IPS-20b (cell line): ENCODE measurements around the gene PARP11.
A peak's percentile ranks its signal among the peaks of the same experiment; 100 is the strongest.

Experiments used
- H3K27ac ChIP-seq: one replicate; pipeline ENCODE4 v1.5.1; 2013; ENCODE audit warnings: low read length
- H3K27me3 ChIP-seq: 2 replicates; pipeline ENCODE4 v1.6.1; 2013; ENCODE audit warnings: mild to moderate bottlenecking, low read length, inconsistent platforms; ENCODE audit not compliant: insufficient read depth
- H3K36me3 ChIP-seq: 2 replicates; pipeline ENCODE4 v1.6.1; 2013; ENCODE audit warnings: low read depth, mild to moderate bottlenecking, inconsistent platforms, low read length, moderate library complexity; ENCODE audit not compliant: insufficient read depth
- H3K4me1 ChIP-seq: 2 replicates; pipeline ENCODE4 v1.6.1; 2013; ENCODE audit warnings: mild to moderate bottlenecking, control low read depth, inconsistent platforms, low read length, moderate library complexity; ENCODE audit not compliant: insufficient read depth
- H3K4me3 ChIP-seq: 2 replicates; pipeline ENCODE4 v1.5.1; 2013; ENCODE audit warnings: mild to moderate bottlenecking, low read length, inconsistent platforms
- H3K9ac ChIP-seq: 2 replicates; pipeline ENCODE4 v1.6.1; 2013; ENCODE audit warnings: low read depth, mild to moderate bottlenecking, inconsistent platforms, low read length, moderate library complexity
- H3K9me3 ChIP-seq: 2 replicates; pipeline ENCODE4 v1.6.1; 2013; ENCODE audit warnings: mild to moderate bottlenecking, low read depth, low read length, inconsistent platforms; ENCODE audit not compliant: insufficient read depth

Gene PARP11, protein sequence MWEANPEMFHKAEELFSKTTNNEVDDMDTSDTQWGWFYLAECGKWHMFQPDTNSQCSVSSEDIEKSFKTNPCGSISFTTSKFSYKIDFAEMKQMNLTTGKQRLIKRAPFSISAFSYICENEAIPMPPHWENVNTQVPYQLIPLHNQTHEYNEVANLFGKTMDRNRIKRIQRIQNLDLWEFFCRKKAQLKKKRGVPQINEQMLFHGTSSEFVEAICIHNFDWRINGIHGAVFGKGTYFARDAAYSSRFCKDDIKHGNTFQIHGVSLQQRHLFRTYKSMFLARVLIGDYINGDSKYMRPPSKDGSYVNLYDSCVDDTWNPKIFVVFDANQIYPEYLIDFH

DNA sequence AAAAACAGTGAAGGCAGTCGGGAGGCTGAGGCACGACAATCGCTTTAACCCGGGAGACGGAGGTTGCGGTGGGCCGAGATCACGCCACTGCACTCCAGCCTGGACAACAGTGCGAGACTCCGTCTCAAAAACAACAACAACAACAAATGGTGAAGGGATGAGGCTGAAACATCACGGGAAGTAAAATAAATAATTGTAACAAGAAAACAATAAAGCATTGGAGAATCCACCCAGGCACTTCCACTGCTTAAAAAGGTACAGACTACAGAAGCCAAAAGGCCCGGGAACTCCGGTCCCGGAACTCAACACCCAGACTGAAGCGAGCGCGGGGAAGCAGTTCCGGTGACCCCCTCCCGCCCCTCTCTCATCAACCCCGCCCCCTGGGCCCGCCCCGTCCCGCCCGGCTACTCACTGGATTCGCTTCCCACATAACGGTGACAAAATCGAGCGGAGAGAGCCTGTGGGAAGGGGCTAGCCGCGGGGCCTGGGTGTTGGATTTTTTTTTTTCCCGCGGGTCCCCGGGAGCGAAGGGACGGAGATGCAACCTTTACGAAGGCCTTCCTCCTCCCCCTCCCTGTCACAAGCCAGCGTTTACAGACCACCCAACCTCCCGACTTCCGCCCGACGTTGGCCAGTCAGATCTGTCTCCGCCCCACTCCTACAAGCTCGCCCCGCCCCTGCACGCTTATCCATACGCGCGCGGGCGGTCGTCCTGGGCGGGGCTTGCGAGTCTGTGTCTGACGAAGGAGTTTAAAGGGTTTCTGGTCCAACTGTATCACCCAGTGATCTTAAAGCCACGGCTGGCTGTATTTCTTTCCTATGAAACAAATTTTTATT lies at the start of gene PARP11:
TSS of gene PARP11 (minus strand) at position 600 of the 837 bp plus-strand sequence. CDS start at position 430, 170 bp downstream.
- no peaks in the 10 kb centered on the region for H3K27me3 ChIP-seq

DNA sequence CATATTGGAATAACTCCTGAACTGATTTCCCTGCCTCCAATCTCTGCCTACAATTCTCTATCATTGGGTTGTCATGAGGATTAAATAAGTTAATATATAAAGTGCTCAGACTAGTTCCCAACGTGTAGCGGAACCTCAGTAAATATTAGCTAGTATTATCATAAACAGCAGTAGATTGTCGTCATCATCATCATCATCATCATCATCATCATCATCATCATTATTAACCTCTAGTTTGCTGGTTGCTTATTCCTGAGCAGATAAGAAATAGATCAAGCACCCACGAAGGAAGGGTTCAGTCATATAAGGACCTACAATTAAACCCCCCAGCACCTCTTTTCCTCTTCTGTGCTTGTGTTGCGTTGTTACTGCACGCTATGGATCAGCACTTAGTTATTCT lies 48.8 kb upstream of the PARP11 start:
- Histone ChIP-seq H3K9ac (no peak overlapping the region), H3K4me3 (no peak overlapping the region), H3K27ac (no peak overlapping the region), H3K9me3 (no peaks in the 10 kb centered on the region), H3K27me3 (peaks cover 12% of the 10 kb centered on the region; the same call in 1 of the 2 replicates), H3K36me3 (no peaks in the 10 kb centered on the region), H3K4me1 (no peaks in the 10 kb centered on the region)

More for the DNA sequence above, at the start of gene PARP11:
- Histone ChIP-seq H3K9ac (peak within 1 kb of the TSS; percentile 88; the same call in 1 of the 2 replicates), H3K4me1 (peaks cover 13% of the 10 kb centered on the region), H3K27ac (peak within 1 kb of the TSS; percentile 16), H3K36me3 (no peaks in the 10 kb centered on the region), H3K4me3 (peak within 1 kb of the TSS; percentile 88), H3K9me3 (no peaks in the 10 kb centered on the region)

DNA sequence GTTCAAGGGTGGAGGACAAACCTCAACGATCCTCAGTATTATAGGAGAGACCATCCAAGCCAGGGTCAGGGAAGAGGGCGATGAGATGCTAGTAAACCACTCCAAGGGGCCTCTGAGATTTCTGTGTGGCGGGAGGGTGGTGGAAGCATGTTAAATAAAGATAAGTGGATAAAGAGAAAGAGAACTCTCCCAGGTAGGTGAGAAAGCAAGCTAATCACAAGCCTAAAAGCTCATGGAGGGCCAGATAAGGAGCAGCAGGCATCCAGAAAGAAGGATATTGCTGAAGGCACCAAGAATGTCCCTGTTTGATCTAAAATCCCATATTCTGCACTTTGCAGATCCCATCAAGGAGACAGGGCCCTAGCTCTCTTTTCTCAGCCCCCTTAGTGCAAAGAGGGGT lies 48.3 kb upstream of the PARP11 start:
- Histone ChIP-seq H3K4me1 (no peaks in the 10 kb centered on the region), H3K9me3 (no peaks in the 10 kb centered on the region), H3K36me3 (no peaks in the 10 kb centered on the region), H3K27me3 (peaks cover 12% of the 10 kb centered on the region; the same call in 1 of the 2 replicates), H3K27ac (no peak overlapping the region), H3K9ac (no peak overlapping the region), H3K4me3 (no peak overlapping the region)

DNA sequence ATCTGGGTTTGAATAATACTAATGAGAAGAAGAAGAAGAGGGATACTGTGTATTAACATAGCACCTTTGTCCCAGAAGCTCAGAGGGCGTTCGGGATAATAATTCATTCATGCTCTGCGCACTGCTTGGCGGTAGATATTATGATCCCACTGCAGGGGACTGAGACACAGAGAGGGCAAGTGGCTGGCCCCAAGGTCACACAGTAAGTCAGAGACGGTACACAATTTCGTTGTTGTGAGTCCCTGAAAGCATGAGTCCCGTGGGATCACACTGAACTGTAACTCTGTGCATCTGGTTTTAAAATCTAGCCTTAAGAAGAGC lies 47.9 kb upstream of the PARP11 start:
- Histone ChIP-seq H3K9me3 (no peaks in the 10 kb centered on the region), H3K9ac (no peak overlapping the region; the same call in 1 of the 2 replicates), H3K4me3 (no peak overlapping the region; the same call in 1 of the 2 replicates), H3K36me3 (no peaks in the 10 kb centered on the region), H3K27ac (no peak overlapping the region), H3K4me1 (no peaks in the 10 kb centered on the region), H3K27me3 (peaks cover 12% of the 10 kb centered on the region; the same call in 1 of the 2 replicates)

DNA sequence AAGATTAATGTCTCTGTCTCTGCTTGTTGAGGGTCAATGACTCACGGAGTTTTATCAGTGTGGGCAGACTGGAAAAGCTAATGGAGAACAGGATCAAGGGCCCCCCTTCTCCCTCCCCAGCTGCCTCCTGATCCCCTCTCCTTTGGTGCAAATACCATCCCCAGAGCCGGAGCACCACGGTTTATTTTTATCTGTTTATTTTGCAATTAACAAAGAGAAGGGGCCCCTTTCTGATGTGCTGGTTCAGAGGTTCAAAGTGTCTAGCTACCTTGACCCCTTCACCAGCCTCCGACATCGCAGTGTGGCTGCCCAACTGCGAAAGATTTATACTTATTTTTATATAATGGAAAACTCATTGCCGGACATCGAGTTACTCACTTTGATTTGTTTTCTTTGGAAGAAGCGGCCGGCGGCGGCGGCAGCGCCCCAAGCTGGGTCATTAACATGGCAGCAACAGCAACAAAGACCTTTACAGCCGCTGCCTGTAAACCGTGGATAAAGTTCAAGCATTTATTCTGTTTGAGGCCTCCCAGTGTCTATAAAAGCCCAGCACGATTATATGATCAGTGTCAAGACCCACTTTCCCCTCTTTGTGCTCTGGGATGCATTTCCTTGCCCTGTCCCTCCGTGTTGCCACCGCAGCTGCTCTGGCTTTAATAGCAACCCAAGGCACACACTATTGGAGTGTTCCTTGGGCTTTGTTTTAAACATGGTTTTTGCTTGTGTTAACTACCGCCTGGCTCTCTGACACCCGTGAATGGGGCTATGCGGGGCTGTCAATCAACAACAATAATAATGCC lies 47.4 kb upstream of the PARP11 start:
- no peaks in the 10 kb centered on the region for H3K36me3 ChIP-seq
- no peak overlapping the region; the same call in 1 of the 2 replicates for H3K4me3 ChIP-seq
- no peaks in the 10 kb centered on the region for H3K9me3 ChIP-seq
- no peaks in the 10 kb centered on the region for H3K4me1 ChIP-seq
- peaks cover 12% of the 10 kb centered on the region; the same call in 1 of the 2 replicates for H3K27me3 ChIP-seq
- H3K9ac ChIP-seq = peak overlapping the region; percentile 26; the same call in 1 of the 2 replicates
- H3K27ac ChIP-seq = no peak overlapping the region

DNA sequence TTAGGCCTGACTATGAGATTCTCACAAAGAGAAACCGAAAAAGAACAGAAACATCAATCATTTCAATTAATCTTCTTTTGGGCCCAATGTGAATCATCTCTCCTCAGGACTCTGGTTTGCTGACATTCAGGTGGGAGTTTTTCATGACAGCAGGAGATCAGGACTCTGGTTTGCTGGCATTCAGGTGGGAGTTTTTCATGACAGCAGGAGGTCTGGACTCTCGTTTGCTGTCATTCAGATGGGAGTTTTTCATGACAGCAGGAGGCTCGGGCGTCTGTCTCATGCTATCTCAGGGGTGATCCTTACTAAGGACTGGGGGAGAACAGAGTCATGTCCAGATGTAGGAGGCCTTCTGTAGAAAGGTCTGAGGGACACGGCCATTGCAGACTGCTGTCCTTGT lies 40.1 kb upstream of the PARP11 start:
- no peak overlapping the region for H3K27ac ChIP-seq
- no peak overlapping the region for H3K4me3 ChIP-seq
- H3K9ac ChIP-seq = no peak overlapping the region
- H3K27me3 ChIP-seq = no peaks in the 10 kb centered on the region
- H3K4me1 ChIP-seq = peaks cover 10% of the 10 kb centered on the region; the same call in 1 of the 2 replicates
- peaks cover 6% of the 10 kb centered on the region for H3K9me3 ChIP-seq
- H3K36me3 ChIP-seq = no peaks in the 10 kb centered on the region

DNA sequence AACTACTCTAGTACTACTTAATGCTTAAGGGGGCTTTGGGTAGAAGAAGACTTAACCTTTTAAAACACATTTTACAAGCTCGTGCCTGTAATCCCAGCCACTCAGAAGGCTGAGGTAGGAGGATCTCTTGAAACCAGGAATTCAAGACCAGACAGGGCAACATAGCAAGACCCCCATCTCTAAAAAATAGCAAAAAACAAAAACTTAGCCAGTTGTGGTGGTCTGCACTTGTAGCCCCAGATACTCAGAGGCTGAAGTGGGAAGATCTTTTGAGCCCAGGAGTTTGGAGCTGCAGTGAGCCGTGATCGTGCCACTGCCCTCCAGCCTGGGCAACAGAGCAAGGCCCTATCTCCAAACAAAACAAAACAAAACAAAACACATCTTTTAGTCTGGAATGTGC lies 39.7 kb upstream of the PARP11 start:
- no peak overlapping the region for H3K4me3 ChIP-seq
- peaks cover 10% of the 10 kb centered on the region; the same call in 1 of the 2 replicates for H3K4me1 ChIP-seq
- H3K27me3 ChIP-seq = no peaks in the 10 kb centered on the region
- peaks cover 6% of the 10 kb centered on the region for H3K9me3 ChIP-seq
- no peaks in the 10 kb centered on the region for H3K36me3 ChIP-seq
- H3K9ac ChIP-seq = no peak overlapping the region
- H3K27ac ChIP-seq = no peak overlapping the region

DNA sequence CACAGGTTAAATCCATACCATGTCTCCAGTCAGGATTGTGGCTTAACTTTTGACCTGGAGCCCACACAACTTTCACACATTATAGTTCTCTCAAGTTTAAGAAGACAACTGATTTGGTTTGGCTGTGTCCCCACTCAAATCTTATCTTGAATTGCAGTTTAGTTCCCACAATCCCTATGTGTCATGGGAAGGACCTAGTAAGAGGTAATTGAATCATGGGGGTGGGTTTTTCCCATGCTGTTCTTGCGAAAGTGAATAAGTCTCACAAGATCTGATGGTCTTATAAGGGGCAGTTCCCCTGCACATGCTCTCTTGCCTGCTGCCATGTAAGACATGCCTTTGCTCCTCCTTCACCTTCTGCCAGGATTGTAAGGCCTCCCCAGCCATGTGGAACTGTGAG lies 38.2 kb upstream of the PARP11 start:
- H3K4me3 ChIP-seq = no peak overlapping the region

DNA sequence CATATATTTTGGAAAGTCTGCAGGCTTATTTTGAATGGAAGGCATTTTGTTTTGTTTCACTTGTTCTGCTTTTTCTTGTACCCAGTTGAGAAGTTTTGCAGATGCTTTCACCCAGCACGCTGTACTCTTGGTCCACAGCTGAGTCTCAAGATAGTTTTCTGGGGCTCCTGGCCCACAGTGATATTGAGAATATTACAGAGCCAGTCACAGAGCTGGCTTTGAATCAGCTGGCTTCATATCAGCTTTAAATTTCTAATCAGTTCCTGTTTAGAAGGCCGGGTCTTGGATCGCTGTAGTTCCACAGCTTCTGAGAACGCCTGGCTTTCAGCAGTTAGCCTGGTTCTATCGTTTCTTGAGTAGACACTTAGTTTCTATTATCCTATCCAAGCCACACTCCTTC lies 32.5 kb upstream of the PARP11 start:
- Histone ChIP-seq H3K9ac (no peak overlapping the region), H3K27ac (no peak overlapping the region), H3K36me3 (no peaks in the 10 kb centered on the region), H3K4me3 (no peak overlapping the region), H3K27me3 (no peaks in the 10 kb centered on the region), H3K9me3 (no peaks in the 10 kb centered on the region), H3K4me1 (0 out of 2 replicates have a peak, but pooled peaks cover 4% of the 10 kb centered on the region)

More for the DNA sequence above, 38.2 kb upstream of the PARP11 start:
- H3K4me1 ChIP-seq = peaks cover 10% of the 10 kb centered on the region; the same call in 1 of the 2 replicates
- peaks cover 6% of the 10 kb centered on the region for H3K9me3 ChIP-seq
- no peak overlapping the region for H3K27ac ChIP-seq
- no peak overlapping the region for H3K9ac ChIP-seq
- no peaks in the 10 kb centered on the region for H3K27me3 ChIP-seq
- H3K36me3 ChIP-seq = no peaks in the 10 kb centered on the region

DNA sequence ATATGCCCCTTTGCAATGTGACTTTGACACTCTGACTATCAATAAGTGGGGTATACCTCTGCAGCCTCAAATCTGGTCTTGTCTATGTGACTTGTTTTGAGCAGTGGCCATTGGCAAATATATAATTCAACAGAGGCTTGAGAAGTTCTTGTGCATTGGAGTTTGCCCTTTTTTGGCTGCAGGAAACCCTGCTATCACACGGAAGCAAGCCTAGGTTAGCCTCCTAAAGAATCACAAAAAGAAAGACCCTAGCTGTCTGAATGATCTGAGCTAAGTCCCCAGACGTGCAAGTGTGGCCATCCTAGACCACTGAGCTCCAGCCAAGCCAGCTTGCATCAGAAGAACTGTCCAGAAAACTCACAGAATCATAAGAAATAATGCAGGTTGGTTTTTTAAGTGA lies 31.8 kb upstream of the PARP11 start:
- Histone ChIP-seq H3K27me3 (no peaks in the 10 kb centered on the region), H3K4me1 (0 out of 2 replicates have a peak, but pooled peaks cover 4% of the 10 kb centered on the region), H3K36me3 (no peaks in the 10 kb centered on the region), H3K27ac (no peak overlapping the region), H3K9me3 (no peaks in the 10 kb centered on the region), H3K4me3 (no peak overlapping the region), H3K9ac (no peak overlapping the region)

DNA sequence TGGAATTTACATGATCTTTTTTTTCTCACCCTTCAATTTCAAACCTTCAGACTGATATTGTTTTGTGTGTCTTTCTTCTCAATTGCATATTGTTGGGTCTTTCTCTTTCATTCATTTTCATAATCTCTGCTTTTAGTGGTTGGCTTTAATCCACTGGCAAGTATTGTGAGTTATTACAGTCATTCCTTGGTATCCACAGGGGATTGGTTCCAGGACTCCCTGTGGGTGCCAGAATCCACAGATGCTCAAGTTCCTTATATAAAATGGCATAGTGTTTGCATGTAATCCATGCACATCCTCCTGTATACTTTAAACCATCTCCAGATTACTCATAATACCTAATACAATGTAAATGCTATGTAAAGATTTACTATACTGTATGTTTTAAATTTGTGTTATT lies 29.7 kb upstream of the PARP11 start:
- H3K9ac ChIP-seq = no peak overlapping the region
- no peak overlapping the region for H3K4me3 ChIP-seq
- no peaks in the 10 kb centered on the region for H3K4me1 ChIP-seq
- no peaks in the 10 kb centered on the region for H3K9me3 ChIP-seq
- H3K27ac ChIP-seq = no peak overlapping the region
- no peaks in the 10 kb centered on the region for H3K36me3 ChIP-seq
- no peaks in the 10 kb centered on the region for H3K27me3 ChIP-seq
